ENCODE measurements around the gene PAXX. TPM values are rescaled to one million over a fixed set of nuclear protein-coding genes. Genes with fewer than 3 reads are reported as not detected.

PAXX gene
- polyA plus RNA-seq, 1 donor (not counting 4 experiments of a cell fraction or from before 2014, with no cell fraction given) = 11.2 TPM

DNA sequence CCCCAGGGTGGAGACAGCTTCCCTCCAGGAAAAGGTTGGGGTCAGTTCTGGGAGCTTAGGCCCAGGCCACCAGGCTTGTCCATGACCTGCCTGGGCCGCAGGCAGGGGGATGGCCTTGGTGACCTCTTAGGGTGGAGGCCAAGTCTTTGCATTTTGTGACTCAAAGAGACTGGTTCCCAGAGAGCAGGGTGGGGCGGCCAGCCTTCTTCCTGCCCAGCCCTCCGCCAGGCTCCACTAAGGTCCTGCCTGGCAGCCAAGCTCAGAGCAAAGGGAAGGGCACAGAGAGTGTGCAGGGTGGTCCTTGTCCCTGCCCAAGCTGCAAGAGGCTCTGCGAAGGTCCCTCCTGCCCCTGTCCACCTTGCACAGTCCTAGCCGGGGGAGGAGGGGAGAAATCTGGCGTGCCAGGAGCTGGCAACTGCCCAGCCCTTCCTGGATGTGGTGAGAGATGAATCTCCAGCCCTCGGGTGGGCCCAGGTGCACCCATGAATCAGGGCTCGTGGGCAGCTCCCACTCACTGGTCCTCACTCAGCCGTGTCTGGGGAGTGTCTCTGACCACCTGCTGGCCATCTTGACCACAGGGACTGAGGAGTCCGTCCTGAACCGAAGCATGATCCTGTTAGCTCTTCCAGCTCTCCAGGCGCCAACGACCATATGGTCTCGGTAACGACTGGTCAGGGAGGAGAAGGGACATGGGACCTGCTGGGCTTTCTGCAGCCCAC, 17.2 kb upstream of the PAXX start:
- Histone ChIP-seq H2AFZ (ENCODE audit: control insufficient read depth, low read length) (peak overlapping the region; percentile 40), H3K36me3 (ENCODE audit: control insufficient read depth in 2 of 2, extremely low read depth in 1 of 2, insufficient read depth in 2 of 2, low read length in 2 of 2) (no peaks in the 10 kb centered on the region), H3K4me3 (ENCODE audit: control insufficient read depth in 2 of 3, extremely low read depth in 1 of 3, insufficient read depth in 2 of 3, low read depth in 1 of 3, low read length in 3 of 3) (no peak overlapping the region), H3K79me2 (ENCODE audit: control insufficient read depth, insufficient read depth, low read length) (no peaks in the 10 kb centered on the region), H4K20me1 (ENCODE audit: control insufficient read depth, extremely low read depth, insufficient read depth, low read length) (no peaks in the 10 kb centered on the region), H3K4me1 (ENCODE audit: control insufficient read depth, extremely low read depth, insufficient read depth, low read length) (peaks cover 8% of the 10 kb centered on the region), H3K27ac (ENCODE audit: control insufficient read depth, insufficient read depth, low read length) (no peak overlapping the region), H3K4me2 (ENCODE audit: control insufficient read depth, extremely low read depth, insufficient read depth, low read depth, low read length) (peak overlapping the region; percentile 56), H3K9me1 (ENCODE audit: control insufficient read depth, extremely low read depth, insufficient read depth, low read length) (no peaks in the 10 kb centered on the region), H3K27me3 (ENCODE audit: control insufficient read depth, extremely low read depth, insufficient read depth, low read length) (no peaks in the 10 kb centered on the region), H3K9ac (ENCODE audit: control insufficient read depth, extremely low read depth, insufficient read depth, low read length) (no peak overlapping the region), H3K9me3 (ENCODE audit: control insufficient read depth, low read depth, low read length) (no peaks in the 10 kb centered on the region)
- dilution Hi-C loops (cut with MboI; ENCODE audit: extremely low pct_ligation_motif_present, low sequenced_read_pairs) = no loop called here
- no peak for DNase-seq (ENCODE audit: low read depth, low spot score)
- TF ChIP-seq EZH2 (IDR thresholded peaks at IDR 0.05; ENCODE audit: low read length) = no peak
- TF ChIP-seq, protein P1, sequence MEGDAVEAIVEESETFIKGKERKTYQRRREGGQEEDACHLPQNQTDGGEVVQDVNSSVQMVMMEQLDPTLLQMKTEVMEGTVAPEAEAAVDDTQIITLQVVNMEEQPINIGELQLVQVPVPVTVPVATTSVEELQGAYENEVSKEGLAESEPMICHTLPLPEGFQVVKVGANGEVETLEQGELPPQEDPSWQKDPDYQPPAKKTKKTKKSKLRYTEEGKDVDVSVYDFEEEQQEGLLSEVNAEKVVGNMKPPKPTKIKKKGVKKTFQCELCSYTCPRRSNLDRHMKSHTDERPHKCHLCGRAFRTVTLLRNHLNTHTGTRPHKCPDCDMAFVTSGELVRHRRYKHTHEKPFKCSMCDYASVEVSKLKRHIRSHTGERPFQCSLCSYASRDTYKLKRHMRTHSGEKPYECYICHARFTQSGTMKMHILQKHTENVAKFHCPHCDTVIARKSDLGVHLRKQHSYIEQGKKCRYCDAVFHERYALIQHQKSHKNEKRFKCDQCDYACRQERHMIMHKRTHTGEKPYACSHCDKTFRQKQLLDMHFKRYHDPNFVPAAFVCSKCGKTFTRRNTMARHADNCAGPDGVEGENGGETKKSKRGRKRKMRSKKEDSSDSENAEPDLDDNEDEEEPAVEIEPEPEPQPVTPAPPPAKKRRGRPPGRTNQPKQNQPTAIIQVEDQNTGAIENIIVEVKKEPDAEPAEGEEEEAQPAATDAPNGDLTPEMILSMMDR (optimal IDR thresholded peaks at IDR 0.05 in 1 of 3, IDR thresholded peaks at IDR 0.05 in 1 of 3, conservative IDR thresholded peaks at IDR 0.05 in 1 of 3; ENCODE audit: extremely low read depth in 1 of 3, insufficient read depth in 2 of 3, low read length in 3 of 3) = no peak
- FAIRE-seq = no peak

DNA sequence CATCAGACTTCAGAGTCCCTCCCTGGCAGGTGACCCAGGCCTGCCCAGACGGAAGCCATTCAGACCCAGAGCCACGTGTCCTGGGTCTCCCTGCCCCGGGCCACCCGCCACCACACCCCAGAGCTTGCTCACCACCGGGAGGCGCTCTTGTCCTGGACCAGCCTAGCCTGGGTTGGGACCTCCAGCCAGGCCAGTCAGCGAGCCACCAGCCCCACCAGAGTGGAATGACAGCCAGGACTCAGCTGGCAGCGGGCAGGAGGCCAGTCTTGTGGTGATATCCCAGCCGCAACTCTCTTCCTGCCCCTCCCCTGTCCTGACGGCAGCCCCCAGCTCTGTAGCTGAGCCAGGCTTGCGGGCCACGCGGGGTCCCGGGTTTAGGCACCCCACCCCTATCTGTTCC, 16.6 kb upstream of the PAXX start:
- FAIRE-seq = no peak
- no peaks in the 10 kb centered on the region for H3K36me3 ChIP-seq (ENCODE audit: control insufficient read depth in 2 of 2, extremely low read depth in 1 of 2, insufficient read depth in 2 of 2, low read length in 2 of 2)
- H2AFZ ChIP-seq (ENCODE audit: control insufficient read depth, low read length) = no peak overlapping the region
- H3K27ac ChIP-seq (ENCODE audit: control insufficient read depth, insufficient read depth, low read length) = no peak overlapping the region
- no peaks in the 10 kb centered on the region for H3K9me3 ChIP-seq (ENCODE audit: control insufficient read depth, low read depth, low read length)
- peaks cover 8% of the 10 kb centered on the region for H3K4me1 ChIP-seq (ENCODE audit: control insufficient read depth, extremely low read depth, insufficient read depth, low read length)
- H4K20me1 ChIP-seq (ENCODE audit: control insufficient read depth, extremely low read depth, insufficient read depth, low read length) = no peaks in the 10 kb centered on the region
- H3K27me3 ChIP-seq (ENCODE audit: control insufficient read depth, extremely low read depth, insufficient read depth, low read length) = no peaks in the 10 kb centered on the region
- TF ChIP-seq, protein P1 (optimal IDR thresholded peaks at IDR 0.05 in 1 of 3, IDR thresholded peaks at IDR 0.05 in 1 of 3, conservative IDR thresholded peaks at IDR 0.05 in 1 of 3; ENCODE audit: extremely low read depth in 1 of 3, insufficient read depth in 2 of 3, low read length in 3 of 3) = peak in 2 of 3 experiments; percentile 25
- TF ChIP-seq EZH2 (IDR thresholded peaks at IDR 0.05; ENCODE audit: low read length) = no peak
- H3K9ac ChIP-seq (ENCODE audit: control insufficient read depth, extremely low read depth, insufficient read depth, low read length) = no peak overlapping the region
- H3K79me2 ChIP-seq (ENCODE audit: control insufficient read depth, insufficient read depth, low read length) = no peaks in the 10 kb centered on the region
- H3K9me1 ChIP-seq (ENCODE audit: control insufficient read depth, extremely low read depth, insufficient read depth, low read length) = no peaks in the 10 kb centered on the region
- DNase-seq (ENCODE audit: low read depth, low spot score) = no peak
- dilution Hi-C loops (cut with MboI; ENCODE audit: extremely low pct_ligation_motif_present, low sequenced_read_pairs) = no loop called here
- no peak overlapping the region for H3K4me2 ChIP-seq (ENCODE audit: control insufficient read depth, extremely low read depth, insufficient read depth, low read depth, low read length)
- H3K4me3 ChIP-seq (ENCODE audit: control insufficient read depth in 2 of 3, extremely low read depth in 1 of 3, insufficient read depth in 2 of 3, low read depth in 1 of 3, low read length in 3 of 3) = no peak overlapping the region
